H9 (cell line): Measurements from ENCODE around the gene MXI1. TPM values are rescaled to one million over a fixed set of nuclear protein-coding genes. Genes with fewer than 3 reads are reported as not detected.

Experiments
- DNase-seq: peaks from one replicate; pipeline ENCODE4 v3.0.0-alpha.2; 2017
- H2AFZ ChIP-seq: one replicate; pipeline ENCODE4 v1.6.1; 2013; ENCODE audit warnings: mild to moderate bottlenecking, low read length, control low read depth, moderate library complexity
- H2AK5ac ChIP-seq: 2 replicates; pipeline ENCODE4 v1.6.1; 2013; ENCODE audit warnings: low read length, control low read depth, mixed read lengths; ENCODE audit not compliant: insufficient read length
- H2BK120ac ChIP-seq: one replicate; pipeline ENCODE4 v1.6.1; 2013; ENCODE audit warnings: low read depth, mild to moderate bottlenecking, low read length, control low read depth, inconsistent platforms; ENCODE audit not compliant: poor library complexity, severe bottlenecking
- H2BK12ac ChIP-seq: 2 replicates; pipeline ENCODE4 v1.6.1; 2013; ENCODE audit warnings: low read length, control low read depth, mixed read lengths, low read depth; ENCODE audit not compliant: insufficient read length
- H2BK15ac ChIP-seq: 2 replicates; pipeline ENCODE4 v1.6.1; 2013; ENCODE audit warnings: low read depth, low read length, control low read depth
- H2BK20ac ChIP-seq: one replicate; pipeline ENCODE4 v1.6.1; 2013; ENCODE audit warnings: low read depth, mild to moderate bottlenecking, low read length, control low read depth, inconsistent platforms; ENCODE audit not compliant: poor library complexity, severe bottlenecking
- H2BK5ac ChIP-seq: 2 replicates; pipeline ENCODE4 v1.6.1; 2013; ENCODE audit warnings: low read length, control low read depth, mixed read lengths; ENCODE audit not compliant: insufficient read length
- H3K14ac ChIP-seq: 2 replicates; pipeline ENCODE4 v1.6.1; 2013; ENCODE audit warnings: low read length, control low read depth; ENCODE audit not compliant: insufficient read depth
- H3K18ac ChIP-seq: 2 replicates; pipeline ENCODE4 v1.6.1; 2013; ENCODE audit warnings: low read depth, mild to moderate bottlenecking, mixed read lengths, low read length, control low read depth; ENCODE audit not compliant: insufficient read length
- H3K23ac ChIP-seq: 2 replicates; pipeline ENCODE4 v1.6.1; 2013; ENCODE audit warnings: low read length, control low read depth, mixed read lengths, low read depth; ENCODE audit not compliant: insufficient read length
- H3K23me2 ChIP-seq: 2 replicates; pipeline ENCODE4 v1.6.1; 2013; ENCODE audit warnings: low read depth, mild to moderate bottlenecking, mixed read lengths, low read length, control low read depth; ENCODE audit not compliant: insufficient read length, poor library complexity, severe bottlenecking
- H3K27ac ChIP-seq: 2 replicates; pipeline ENCODE4 v1.5.1; 2013; ENCODE audit warnings: low read length, control low read depth, mixed read lengths, low read depth; ENCODE audit not compliant: insufficient read length
- H3K27me3 ChIP-seq: 2 replicates; pipeline ENCODE4 v1.6.1; 2013; ENCODE audit warnings: low read length, control low read depth, inconsistent platforms; ENCODE audit not compliant: insufficient read depth
- H3K4ac ChIP-seq: 2 replicates; pipeline ENCODE4 v1.6.1; 2013; ENCODE audit warnings: low read depth, mild to moderate bottlenecking, control low read depth, inconsistent platforms, low read length, moderate library complexity
- H3K4me1 ChIP-seq: 2 replicates; pipeline ENCODE4 v1.6.1; 2013; ENCODE audit warnings: low read length, control low read depth, inconsistent platforms; ENCODE audit not compliant: insufficient read depth
- H3K4me2 ChIP-seq: 2 replicates; pipeline ENCODE4 v1.6.1; 2013; ENCODE audit warnings: low read length, control low read depth, mixed read lengths; ENCODE audit not compliant: insufficient read length, insufficient read depth
- H3K56ac ChIP-seq: 2 replicates; pipeline ENCODE4 v1.6.1; 2013; ENCODE audit warnings: low read depth, mild to moderate bottlenecking, mixed read lengths, low read length, control low read depth; ENCODE audit not compliant: insufficient read length
- H3K79me1 ChIP-seq: 2 replicates; pipeline ENCODE4 v1.6.1; 2013; ENCODE audit warnings: low read depth, mild to moderate bottlenecking, moderate library complexity, low read length, control low read depth, inconsistent platforms; ENCODE audit not compliant: insufficient read depth, poor library complexity, severe bottlenecking
- H3K79me2 ChIP-seq: 2 replicates; pipeline ENCODE4 v1.6.1; 2013; ENCODE audit warnings: low read length, control low read depth, inconsistent platforms; ENCODE audit not compliant: insufficient read depth
- H3K9ac ChIP-seq: 2 replicates; pipeline ENCODE4 v1.6.1; 2013; ENCODE audit warnings: low read length, control low read depth, mixed read lengths; ENCODE audit not compliant: insufficient read length; ENCODE audit errors: extremely low read depth
- H3K9me3 ChIP-seq: one replicate; pipeline ENCODE4 v1.6.1; 2013; ENCODE audit warnings: low read depth, low read length, inconsistent platforms; ENCODE audit not compliant: control insufficient read depth
- H3T11ph ChIP-seq: one replicate; pipeline ENCODE4 v1.6.1; 2013; ENCODE audit warnings: mild to moderate bottlenecking, low read length, control low read depth, inconsistent platforms
- H4K20me1 ChIP-seq: one replicate; pipeline ENCODE4 v1.6.1; 2013; ENCODE audit not compliant: control insufficient read depth, insufficient read length, insufficient read depth
- H4K5ac ChIP-seq: 2 replicates; pipeline ENCODE4 v1.6.1; 2013; ENCODE audit warnings: low read depth, mild to moderate bottlenecking, mixed read lengths, low read length, control low read depth; ENCODE audit not compliant: insufficient read length
- H4K8ac ChIP-seq: replicated peaks from 2 replicates; pipeline ENCODE4 v1.6.1; 2013; ENCODE audit warnings: low read length, control low read depth, mixed read lengths, low read depth; ENCODE audit not compliant: insufficient read length
- H4K91ac ChIP-seq: 2 replicates; pipeline ENCODE4 v1.6.1; 2013; ENCODE audit warnings: low read depth, mild to moderate bottlenecking, moderate library complexity, mixed read lengths, low read length, control low read depth; ENCODE audit not compliant: insufficient read length
- H3K27ac Mint-ChIP-seq, 3 experiments: 2 replicates in 2 of 3; 3 replicates in 1 of 3; pipeline ENCODE4 v1.8.0; 2020 to 2021; ENCODE audit warnings: mixed read lengths in 3 of 3, mild to moderate bottlenecking in 1 of 3, moderate library complexity in 1 of 3
- H3K27me3 Mint-ChIP-seq: 2 replicates; pipeline ENCODE4 v1.8.0; 2021; ENCODE audit warnings: low read depth, mild to moderate bottlenecking, moderate library complexity, mixed read lengths
- H3K36me3 Mint-ChIP-seq, 3 experiments: 2 replicates in 2 of 3; 3 replicates in 1 of 3; pipeline ENCODE4 v1.8.0; 2020 to 2021; ENCODE audit warnings: low read depth in 3 of 3, mixed read lengths in 3 of 3; ENCODE audit not compliant: insufficient read depth in 1 of 3
- H3K4me1 Mint-ChIP-seq, 2 experiments: 2 replicates each; pipeline ENCODE4 v1.8.0; 2020; ENCODE audit warnings: mixed read lengths in 2 of 2
- H3K4me3 Mint-ChIP-seq, 2 experiments: 2 replicates in 1 of 2; 3 replicates in 1 of 2; pipeline ENCODE4 v1.8.0; 2020 to 2021; ENCODE audit warnings: mild to moderate bottlenecking in 2 of 2, mixed read lengths in 2 of 2, moderate library complexity in 1 of 2
- H3K9me3 Mint-ChIP-seq, 2 experiments: 2 replicates in 1 of 2; 3 replicates in 1 of 2; pipeline ENCODE4 v1.8.0; 2020; ENCODE audit warnings: mild to moderate bottlenecking in 2 of 2, mixed read lengths in 2 of 2, moderate library complexity in 1 of 2
- CTCF ChIP-seq: fragments of 200-600 bp; sonication (generic); conservative IDR thresholded peaks from 3 replicates; pipeline ENCODE4 v1.8.0; 2021; ENCODE audit warnings: antibody characterized with exemption, mild to moderate bottlenecking
- WGBS: extraction: QIAGEN DNeasy Blood & Tissue Kit; methylation state at CpG from one replicate; pipeline ENCODE4 v1.1.7; 2013; ENCODE audit warnings: missing lambda C conversion rate, low lambda C conversion rate, mixed read lengths; ENCODE audit not compliant: insufficient read length; ENCODE audit errors: extremely low coverage; 5-methylcytosine and 5-hydroxymethylcytosine counted together
- total RNA-seq: library from RNA; stranded (reverse); gene quantifications from 2 replicates; pipeline ENCODE4 v1.2.1, GENCODE V29; 2021

MXI1 gene
- total RNA-seq, 1 experiment from 2014 or later: 5.6 TPM

- H2AFZ ChIP-seq: no peak overlapping the region
- WGBS: no CpG with 5 or more reads among the region's 13 CpGs
- peaks cover 0 to 2% (median 1%) of the 10 kb centered on the region in 3 experiments; a peak in 2 of 7 replicates for H3K36me3 Mint-ChIP-seq
- H3K27ac Mint-ChIP-seq: no peak overlapping the region
- no peaks in the 10 kb centered on the region for H3K79me2 ChIP-seq
- no peak overlapping the region for H2BK15ac ChIP-seq
- H4K20me1 ChIP-seq: no peaks in the 10 kb centered on the region
- H3K23me2 ChIP-seq: peaks cover 7% of the 10 kb centered on the region
- H2BK120ac ChIP-seq: no peak overlapping the region
- no peak overlapping the region for H2BK5ac ChIP-seq
- H3K9me3 Mint-ChIP-seq: no peaks in the 10 kb centered on the region
- no peak for DNase-seq
- H3K27ac ChIP-seq: no peak overlapping the region
- no peaks in the 10 kb centered on the region for H3K9me3 ChIP-seq
- H4K91ac ChIP-seq: no peak overlapping the region
- H3K18ac ChIP-seq: no peak overlapping the region
- TF ChIP-seq CTCF: no peak
- no peak overlapping the region for H4K8ac ChIP-seq
- H3K4ac ChIP-seq: no peak overlapping the region
- no peak overlapping the region; a peak in 1 of 5 replicates for H3K4me3 Mint-ChIP-seq
- no peak overlapping the region for H2BK20ac ChIP-seq
- H4K5ac ChIP-seq: no peak overlapping the region
- H3K56ac ChIP-seq: no peak overlapping the region
- no peak overlapping the region for H3K14ac ChIP-seq
- H3K23ac ChIP-seq: no peak overlapping the region
- H3K27me3 ChIP-seq: no peaks in the 10 kb centered on the region
- peaks cover 40 to 44% of the 10 kb centered on the region in 2 experiments for H3K4me1 Mint-ChIP-seq
- H2AK5ac ChIP-seq: no peak overlapping the region
- H3K4me2 ChIP-seq: no peak overlapping the region
- no peak overlapping the region for H2BK12ac ChIP-seq
- peaks cover 7% of the 10 kb centered on the region; the same call in 1 of the 2 replicates for H3K4me1 ChIP-seq
- no peak overlapping the region for H3T11ph ChIP-seq
- H3K79me1 ChIP-seq: no peaks in the 10 kb centered on the region
- no peak overlapping the region for H3K9ac ChIP-seq
- H3K27me3 Mint-ChIP-seq: peaks cover 59% of the 10 kb centered on the region
Measured at GRCh38 chr10:110223298-110223925, 16.0 kb downstream of the MXI1 start.
